Epithelial cell of esophagus (primary cell): ENCODE data around the gene TMEM270.

Experiments used
- DNase-seq: peaks from one replicate; pipeline ENCODE4 v3.0.0; 2010; ENCODE audit warnings: low read depth
- H3K4me3 ChIP-seq: 2 replicates; pipeline ENCODE4 v1.5.1; 2011; ENCODE audit warnings: mild to moderate bottlenecking, low read length, control low read depth
- TF ChIP-seq, protein P1 (sequence below): IDR thresholded peaks from 2 replicates; pipeline ENCODE4 v1.5.1; 2011; ENCODE audit warnings: low read depth, mild to moderate bottlenecking, low read length, control low read depth, inconsistent platforms; ENCODE audit not compliant: insufficient read depth; ENCODE audit errors: missing control alignments

The TMEM270 gene

DNA sequence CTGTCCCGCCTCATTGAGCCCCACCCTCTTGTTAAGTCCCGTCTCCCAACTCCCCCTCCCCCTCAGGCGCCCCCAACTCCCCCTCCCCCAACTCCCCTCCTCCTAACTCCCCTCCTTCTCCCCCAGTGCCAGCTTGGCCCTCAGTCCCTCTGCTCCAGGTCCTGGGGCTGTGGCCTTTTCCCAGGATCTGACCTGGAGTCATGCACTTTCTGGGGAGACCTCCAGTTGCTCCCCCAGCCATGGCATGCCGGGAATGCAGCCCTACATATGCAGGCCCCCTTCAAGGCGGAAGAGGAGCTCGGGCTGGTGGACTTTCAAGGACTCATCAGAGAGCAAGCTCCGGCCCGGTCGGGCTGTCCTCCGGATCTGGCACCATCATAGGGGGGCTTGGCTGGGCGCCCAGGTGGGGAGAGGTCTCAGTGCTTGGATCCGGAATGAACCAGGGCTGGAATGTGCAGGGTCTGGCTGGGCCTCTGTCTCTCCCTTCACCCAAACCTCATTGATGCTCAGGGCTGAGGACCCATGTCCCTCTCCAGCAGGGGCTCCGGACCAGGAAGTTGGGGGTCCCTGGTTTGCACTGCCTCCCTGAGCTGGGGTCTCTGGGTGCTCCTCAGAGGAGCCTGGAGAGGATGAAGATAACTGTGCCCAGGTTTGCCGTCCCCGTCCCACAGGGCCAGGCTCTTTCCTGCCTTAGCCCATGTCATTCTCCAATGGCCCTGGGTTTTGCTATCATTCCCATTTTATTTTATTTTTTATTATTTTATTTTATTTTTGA lies 41.1 kb downstream of the TMEM270 start:
- TF ChIP-seq, protein P1, sequence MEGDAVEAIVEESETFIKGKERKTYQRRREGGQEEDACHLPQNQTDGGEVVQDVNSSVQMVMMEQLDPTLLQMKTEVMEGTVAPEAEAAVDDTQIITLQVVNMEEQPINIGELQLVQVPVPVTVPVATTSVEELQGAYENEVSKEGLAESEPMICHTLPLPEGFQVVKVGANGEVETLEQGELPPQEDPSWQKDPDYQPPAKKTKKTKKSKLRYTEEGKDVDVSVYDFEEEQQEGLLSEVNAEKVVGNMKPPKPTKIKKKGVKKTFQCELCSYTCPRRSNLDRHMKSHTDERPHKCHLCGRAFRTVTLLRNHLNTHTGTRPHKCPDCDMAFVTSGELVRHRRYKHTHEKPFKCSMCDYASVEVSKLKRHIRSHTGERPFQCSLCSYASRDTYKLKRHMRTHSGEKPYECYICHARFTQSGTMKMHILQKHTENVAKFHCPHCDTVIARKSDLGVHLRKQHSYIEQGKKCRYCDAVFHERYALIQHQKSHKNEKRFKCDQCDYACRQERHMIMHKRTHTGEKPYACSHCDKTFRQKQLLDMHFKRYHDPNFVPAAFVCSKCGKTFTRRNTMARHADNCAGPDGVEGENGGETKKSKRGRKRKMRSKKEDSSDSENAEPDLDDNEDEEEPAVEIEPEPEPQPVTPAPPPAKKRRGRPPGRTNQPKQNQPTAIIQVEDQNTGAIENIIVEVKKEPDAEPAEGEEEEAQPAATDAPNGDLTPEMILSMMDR = no peak
- H3K4me3 ChIP-seq = no peak overlapping the region
- no peak for DNase-seq

DNA sequence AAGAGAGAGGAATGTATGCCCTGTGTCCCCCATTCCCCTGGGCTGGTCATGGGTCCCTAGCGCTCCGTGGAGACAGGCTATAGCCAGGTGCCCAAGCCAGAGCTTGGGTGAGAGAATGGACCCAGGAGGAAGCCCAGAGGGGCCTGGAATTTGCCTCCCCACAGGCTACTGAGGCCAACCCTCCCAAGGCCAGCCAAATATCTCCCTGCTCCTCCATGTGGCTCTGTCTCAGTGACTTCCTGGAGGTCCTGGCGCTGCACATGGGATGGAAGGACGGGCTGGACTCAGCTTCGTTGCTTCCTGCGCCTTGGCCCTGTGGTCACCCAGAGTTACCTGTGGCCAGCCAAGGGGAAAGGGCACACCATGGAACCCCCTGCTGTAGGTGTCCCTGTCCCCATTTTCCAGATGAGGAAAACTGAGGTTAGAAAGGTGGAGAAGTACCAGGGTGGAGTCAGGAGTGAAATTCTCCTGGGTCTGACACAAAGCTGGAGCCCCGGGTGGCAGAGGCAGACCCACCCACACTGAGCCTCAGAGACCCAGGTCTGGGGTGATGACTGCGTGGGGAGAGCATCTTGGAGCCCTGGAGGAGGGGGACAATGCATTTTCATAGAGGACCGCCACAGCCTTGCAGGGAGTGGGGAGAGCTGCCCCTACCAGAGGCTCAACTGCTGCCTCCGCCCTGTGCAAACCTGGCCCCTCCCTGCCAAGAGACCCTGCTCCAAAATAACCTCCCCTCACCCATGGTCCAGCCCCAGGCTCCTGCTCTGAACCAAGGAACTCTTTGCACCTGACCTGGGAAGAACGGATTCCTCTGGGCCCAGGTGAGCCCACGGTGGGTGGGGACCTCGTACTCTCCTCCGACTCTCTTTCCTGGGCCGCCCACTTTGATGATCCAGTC lies 42.6 kb downstream of the TMEM270 start:
- TF ChIP-seq, protein P1 = no peak
- DNase-seq = no peak

DNA sequence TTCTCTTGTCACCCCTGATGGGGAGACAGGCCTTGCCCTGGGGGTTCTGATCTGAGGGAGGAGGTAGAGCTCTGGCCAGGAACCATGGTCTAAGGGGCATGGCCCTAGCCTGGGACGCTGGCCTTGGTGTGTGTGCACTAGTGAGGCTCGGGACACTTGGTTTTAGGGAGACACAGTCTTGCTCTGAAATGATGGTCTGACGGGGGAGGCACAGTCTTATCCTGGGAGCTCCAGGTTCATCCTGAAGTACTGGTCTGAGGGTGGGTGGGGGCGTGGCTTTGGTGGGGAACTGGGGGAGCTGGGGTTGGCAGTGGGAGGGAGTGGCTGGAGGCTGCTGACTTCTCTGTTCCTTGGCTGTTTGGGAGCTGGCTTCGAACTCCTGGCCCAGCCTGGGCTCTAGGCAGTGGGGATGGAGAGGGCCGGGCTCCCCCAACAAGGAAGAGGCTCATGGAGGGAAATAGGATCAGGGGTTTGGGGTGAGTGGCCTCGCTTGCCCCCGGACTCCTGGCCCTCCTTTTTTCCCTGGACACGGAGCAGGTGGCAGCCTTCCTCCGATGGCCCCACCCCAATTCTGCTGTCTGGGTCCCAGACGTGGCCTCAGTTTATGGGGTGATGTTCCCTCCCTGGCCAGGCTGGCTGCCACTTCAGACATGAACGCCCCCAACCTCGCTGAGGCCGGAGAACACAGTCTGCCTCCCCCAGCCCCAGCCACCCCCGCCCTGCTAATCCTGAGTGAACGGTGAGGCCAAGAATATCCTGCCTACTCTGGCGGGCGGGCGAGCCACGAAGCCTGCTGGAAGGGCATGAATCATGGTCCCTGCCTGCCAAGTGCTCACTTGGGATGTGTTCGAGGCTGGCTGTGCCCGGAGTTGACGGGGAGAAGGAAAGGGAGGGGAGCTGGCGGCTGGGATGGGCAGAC lies 43.5 kb downstream of the TMEM270 start:
- peak; percentile 29 for DNase-seq
- no peak overlapping the region for H3K4me3 ChIP-seq
- TF ChIP-seq, protein P1 = no peak

More for the DNA sequence above, 42.6 kb downstream of the TMEM270 start:
- H3K4me3 ChIP-seq = no peak overlapping the region

DNA sequence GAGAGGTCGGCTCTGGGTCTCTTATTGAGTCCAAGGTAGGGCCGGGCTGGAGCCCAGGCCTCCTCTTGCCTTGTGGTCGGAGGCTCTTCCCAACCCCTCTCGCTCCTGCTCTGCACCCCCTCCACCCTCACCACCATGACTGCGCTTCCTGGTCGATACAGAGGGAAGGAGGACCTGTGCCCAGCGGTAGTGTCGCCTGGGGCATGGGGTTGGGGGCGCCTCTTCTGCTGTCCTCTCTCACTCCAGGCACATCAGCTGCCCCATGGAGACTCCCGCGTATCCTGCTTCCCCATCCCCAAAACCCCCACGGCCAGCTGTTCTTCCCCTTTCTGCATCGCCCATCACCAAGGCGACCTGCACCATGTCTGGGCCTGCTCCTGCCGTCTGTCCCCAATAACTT lies 44.4 kb downstream of the TMEM270 start:
- TF ChIP-seq, protein P1 = no peak
- no peak overlapping the region for H3K4me3 ChIP-seq
- no peak for DNase-seq

DNA sequence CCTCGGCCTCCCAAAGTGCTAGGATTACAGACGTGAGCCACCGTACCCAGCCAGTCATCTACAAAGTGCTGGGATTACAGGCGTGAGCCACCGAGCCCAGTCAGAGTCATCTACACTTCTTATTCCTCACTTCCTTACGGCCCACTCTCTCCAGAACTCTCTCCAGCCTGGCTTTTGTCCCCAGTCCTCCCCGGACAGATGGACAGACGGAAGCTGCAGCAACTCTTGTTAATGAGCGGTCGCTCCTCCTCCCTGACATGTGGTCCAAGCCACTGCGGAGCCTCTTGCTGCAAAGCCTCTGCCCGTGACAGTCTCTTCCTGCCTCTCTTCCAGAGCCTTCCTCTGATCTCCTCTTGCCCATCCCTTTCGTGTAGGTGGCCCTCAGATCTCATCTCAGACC lies 45.9 kb downstream of the TMEM270 start:
- H3K4me3 ChIP-seq = no peak overlapping the region
- no peak for DNase-seq
- TF ChIP-seq, protein P1 = no peak

DNA sequence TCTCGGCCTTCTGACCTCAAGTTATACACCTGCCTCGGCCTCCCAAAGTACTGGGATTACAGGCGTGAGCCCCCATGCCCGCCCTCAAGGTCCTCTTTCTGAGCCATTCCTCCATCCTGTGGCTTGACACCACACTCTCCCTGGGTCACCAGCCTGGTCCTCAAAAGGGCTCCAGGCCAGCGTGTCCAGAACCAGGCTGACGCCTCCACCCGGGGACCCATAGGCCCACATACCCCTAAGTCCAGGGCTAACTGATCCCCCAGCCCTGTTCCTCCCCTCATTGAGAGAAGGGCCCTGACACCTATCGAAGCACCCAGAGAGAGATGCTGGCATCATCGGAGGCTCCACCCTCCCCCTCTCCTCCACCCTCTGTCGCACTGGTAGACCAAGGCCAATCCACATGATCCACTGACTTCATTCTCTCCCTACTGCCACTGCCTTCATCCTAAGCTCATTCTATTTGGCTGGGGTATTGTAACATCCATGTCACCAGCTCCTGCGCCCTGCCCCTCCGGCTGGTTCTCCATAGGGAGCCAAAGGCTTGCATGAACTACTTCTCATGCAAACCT lies 46.7 kb downstream of the TMEM270 start:
- TF ChIP-seq, protein P1 = no peak
- no peak for DNase-seq
- no peak overlapping the region for H3K4me3 ChIP-seq
